IMR-90 (cell line): Measurements from ENCODE around the gene DBF4B. TPM values are rescaled to one million over a fixed set of nuclear protein-coding genes. Genes with fewer than 3 reads are reported as not detected.
A peak's percentile ranks its signal among the peaks of the same experiment; 100 is the strongest.

ENCODE experiments used
- ATAC-seq: fragments of 200-7000 bp; cut with Tn5 transposase; 2 replicates; pipeline ENCODE4 v1.9.1; 2020; ENCODE audit warnings: low read depth, mild to moderate bottlenecking, moderate library complexity
- BruUV-seq: library from RNA; stranded (reverse); fragments of 400-500 nt; replicated peaks from 2 replicates; lab custom pipeline; 2021; lab: Mats Ljungman, UMichigan
- CTCF ChIA-PET: fragments of 300-600 bp; formaldehyde crosslinking; extraction: SDS; loops from one replicate; lab custom pipeline; 2021; ENCODE audit warnings: antibody characterized with exemption; lab: Yijun Ruan, JAX
- POLR2A ChIA-PET: fragments of 300-600 bp; sonication (Branson Sonifier 250); formaldehyde crosslinking; loops from one replicate; lab custom pipeline; 2022; ENCODE audit warnings: antibody characterized with exemption; ENCODE audit not compliant: unreplicated experiment; lab: Charles Lee
- DNase-seq: peaks from one replicate; pipeline ENCODE4 v3.0.0; 2013
- H2AFZ ChIP-seq: replicated peaks from 2 replicates; pipeline ENCODE3; 2013; ENCODE audit warnings: low read length, mild to moderate bottlenecking; ENCODE audit not compliant: poor library complexity
- H2AK5ac ChIP-seq: 2 replicates; pipeline ENCODE4 v1.6.1; 2013; ENCODE audit warnings: low read depth, low read length, inconsistent platforms
- H2AK9ac ChIP-seq: replicated peaks from 2 replicates; pipeline ENCODE3; 2013; ENCODE audit warnings: mild to moderate bottlenecking, low read depth, low read length, moderate library complexity; ENCODE audit not compliant: poor library complexity
- H2BK120ac ChIP-seq: 2 replicates; pipeline ENCODE4 v1.6.1; 2013; ENCODE audit warnings: low read depth, low read length, inconsistent platforms
- H2BK15ac ChIP-seq: 3 replicates; pipeline ENCODE4 v1.6.1; 2013; ENCODE audit warnings: low read depth, low read length, inconsistent platforms
- H2BK20ac ChIP-seq: 2 replicates; pipeline ENCODE4 v1.6.1; 2013; ENCODE audit warnings: low read depth, mild to moderate bottlenecking, inconsistent platforms, low read length, moderate library complexity
- H2BK5ac ChIP-seq: 2 replicates; pipeline ENCODE4 v1.6.1; 2013; ENCODE audit warnings: mild to moderate bottlenecking, low read depth, low read length, inconsistent platforms; ENCODE audit not compliant: poor library complexity, severe bottlenecking
- H3K14ac ChIP-seq: replicated peaks from 2 replicates; pipeline ENCODE4 v1.6.1; 2013; ENCODE audit warnings: low read depth, low read length, inconsistent platforms
- H3K18ac ChIP-seq: 2 replicates; pipeline ENCODE4 v1.6.1; 2013; ENCODE audit warnings: low read depth, low read length, control low read depth
- H3K23ac ChIP-seq: 2 replicates; pipeline ENCODE4 v1.6.1; 2013; ENCODE audit warnings: low read depth, low read length, inconsistent platforms
- H3K27ac ChIP-seq: 2 replicates; pipeline ENCODE4 v1.5.1; 2013; ENCODE audit warnings: mild to moderate bottlenecking, control low read depth, low read length; ENCODE audit not compliant: insufficient read depth
- H3K27me3 ChIP-seq: 2 replicates; pipeline ENCODE4 v1.6.1; 2013; ENCODE audit warnings: low read length; ENCODE audit not compliant: control insufficient read depth, insufficient read depth
- H3K36me3 ChIP-seq: 2 replicates; pipeline ENCODE4 v1.6.1; 2013; ENCODE audit warnings: low read length, mixed read lengths; ENCODE audit not compliant: control insufficient read depth, insufficient read depth
- H3K4ac ChIP-seq: 2 replicates; pipeline ENCODE4 v1.6.1; 2013; ENCODE audit warnings: low read depth, low read length, inconsistent platforms
- H3K4me1 ChIP-seq: 2 replicates; pipeline ENCODE4 v1.6.1; 2013; ENCODE audit warnings: low read length, mixed read lengths; ENCODE audit not compliant: control insufficient read depth, insufficient read depth
- H3K4me2 ChIP-seq: 2 replicates; pipeline ENCODE4 v1.6.1; 2013; ENCODE audit warnings: low read depth, mild to moderate bottlenecking, control low read depth, low read length, moderate library complexity
- H3K4me3 ChIP-seq: 2 replicates; pipeline ENCODE4 v1.5.1; 2013; ENCODE audit warnings: low read depth, mild to moderate bottlenecking, control low read depth, low read length, moderate library complexity; ENCODE audit not compliant: insufficient read depth
- H3K56ac ChIP-seq: 2 replicates; pipeline ENCODE4 v1.6.1; 2013; ENCODE audit warnings: low read length, inconsistent platforms; ENCODE audit not compliant: insufficient read depth; ENCODE audit errors: extremely low read depth
- H3K79me1 ChIP-seq, 2 experiments: 2 replicates each; pipeline ENCODE4 v1.6.1; 2013; ENCODE audit warnings: low read length in 2 of 2, inconsistent platforms in 1 of 2, low read depth in 1 of 2
- H3K9ac ChIP-seq: 2 replicates; pipeline ENCODE4 v1.6.1; 2013; ENCODE audit warnings: low read depth, low read length, control low read depth
- H3K9me1 ChIP-seq: 2 replicates; pipeline ENCODE4 v1.6.1; 2013; ENCODE audit warnings: low read length, inconsistent platforms; ENCODE audit not compliant: insufficient read depth
- H3K9me3 ChIP-seq: 2 replicates; pipeline ENCODE4 v1.6.1; 2013; ENCODE audit warnings: low read length; ENCODE audit not compliant: control insufficient read depth, insufficient read depth
- H4K20me1 ChIP-seq: 2 replicates; pipeline ENCODE4 v1.6.1; 2013; ENCODE audit warnings: low read length, inconsistent platforms; ENCODE audit not compliant: insufficient read depth
- H4K5ac ChIP-seq: 2 replicates; pipeline ENCODE4 v1.6.1; 2013; ENCODE audit warnings: mild to moderate bottlenecking, low read depth, low read length, control low read depth
- H4K8ac ChIP-seq, 2 experiments: 2 replicates each; pipeline ENCODE4 v1.6.1; 2013; ENCODE audit warnings: low read depth in 2 of 2, low read length in 2 of 2, control low read depth in 1 of 2, inconsistent platforms in 1 of 2
- H4K91ac ChIP-seq: 2 replicates; pipeline ENCODE4 v1.6.1; 2013; ENCODE audit warnings: low read depth, low read length, inconsistent platforms; ENCODE audit not compliant: insufficient read depth
- CEBPB ChIP-seq: IDR thresholded peaks from 2 replicates; pipeline ENCODE4 v1.6.1; 2012; ENCODE audit warnings: low read depth, low read length, improper control_type of control experiment
- CHD1 ChIP-seq: IDR thresholded peaks from 2 replicates; pipeline ENCODE4 v1.6.1; 2012; ENCODE audit warnings: low read depth, low read length, improper control_type of control experiment
- CTCF ChIP-seq: conservative IDR thresholded peaks from 2 replicates; pipeline ENCODE4 v1.5.1; 2012; ENCODE audit warnings: mild to moderate bottlenecking, low read depth, low read length, improper control_type of control experiment
- FOS ChIP-seq: fragments of 150-350 bp; IDR thresholded peaks from 2 replicates; pipeline ENCODE4 v1.6.1; 2016; ENCODE audit warnings: low read depth, low read length
- MXI1 ChIP-seq: IDR thresholded peaks from 2 replicates; pipeline ENCODE4 v1.6.1; 2012; ENCODE audit warnings: low read depth, mild to moderate bottlenecking, low read length, moderate library complexity, borderline replicate concordance
- POLR2A ChIP-seq: IDR thresholded peaks from 2 replicates; pipeline ENCODE4 v1.6.1; 2012; ENCODE audit warnings: mild to moderate bottlenecking, low read depth, low read length
- RAD21 ChIP-seq: IDR thresholded peaks from 2 replicates; pipeline ENCODE4 v1.6.1; 2012; ENCODE audit warnings: low read length, improper control_type of control experiment
- RCOR1 ChIP-seq: IDR thresholded peaks from 2 replicates; pipeline ENCODE4 v1.6.1; 2012; ENCODE audit warnings: mild to moderate bottlenecking, low read length, improper control_type of control experiment; ENCODE audit not compliant: insufficient replicate concordance
- WGBS, 2 experiments: methylation state at CpG; one replicate each; pipeline versions ENCODE4 v1.1.5 to v1.1.7; 2013; ENCODE audit warnings: missing lambda C conversion rate in 2 of 2; ENCODE audit not compliant: insufficient read length in 1 of 2; ENCODE audit errors: extremely low coverage in 2 of 2; 5-methylcytosine and 5-hydroxymethylcytosine counted together
- dilution Hi-C: fragments of 300-500 bp; cut with HindIII; formaldehyde crosslinking; loops from one replicate; pipeline ENCODE4 v1.14.3; 2018; ENCODE audit warnings: low sequenced_read_pairs; ENCODE audit not compliant: unreplicated experiment
- in situ Hi-C: fragments of 300-500 bp; cut with MboI; formaldehyde crosslinking; loops from 3 replicates; pipeline ENCODE4 v1.14.3; 2019; ENCODE audit warnings: low sequenced_read_pairs, inconsistent platforms, mixed read lengths
- intact Hi-C: fragments of 100-400 bp; cut with micrococcal nuclease; formaldehyde crosslinking; loops from 2 replicates; pipeline ENCODE4 v1.10.0; 2022
- polyA plus RNA-seq, 3 experiments: library from polyadenylated mRNA; depleted of rRNA; stranded (reverse); fragments of >200 nt; gene quantifications; 2 replicates each; pipeline ENCODE4 v1.2.3, GENCODE V29; 2012; ENCODE audit warnings: low replicate concordance in 1 of 3
- total RNA-seq: library from RNA; depleted of rRNA; stranded (reverse); fragments of >200 nt; gene quantifications from 2 replicates; pipeline ENCODE4 v1.2.3, GENCODE V29; 2012

DBF4B gene
- total and polyA plus RNA-seq, 2 of the 4 experiments (the other 2 are of a cell fraction), result 3.6 to 10.2 TPM

GRCh38 chr17:44778656-44779210 lies 70.3 kb downstream of the DBF4B start:
- no peak overlapping the region for H3K4me2 ChIP-seq
- POLR2A ChIA-PET, result interaction anchor here (0.5 kb wide), 1 partner anchor 120 kb away, joined by 3 read pairs; no protein-coding TSS in a partner anchor

More at GRCh38 chr17:44778656-44779210, 70.3 kb downstream of the DBF4B start:
- H2AFZ ChIP-seq, result peak overlapping the region; percentile 100
- no peaks in the 10 kb centered on the region for H3K79me1 ChIP-seq
- CTCF ChIA-PET, result interaction anchor here (0.8 to 3.2 kb wide), 6 partner anchors 66 to 100 kb away, joined by 3 to 25 read pairs (median 4); no protein-coding TSS in a partner anchor
- H3K14ac ChIP-seq, result no peak overlapping the region
- in situ Hi-C loops (no loop called here), dilution Hi-C loops (no loop called here), intact Hi-C loops (loop anchor here (1.0 to 2.0 kb wide), 3 partner anchors 51 to 354 kb away; partner anchors contain the start of gene PLCD3)
- H4K91ac ChIP-seq, result no peak overlapping the region
- H3K9ac ChIP-seq, result no peak overlapping the region
- H2AK5ac ChIP-seq, result 0 out of 2 replicates have a peak overlapping the region, but pooled peaks have one; percentile 27
- no TSS peak for BruUV-seq
- H3K9me3 ChIP-seq, result no peaks in the 10 kb centered on the region
- H3K27me3 ChIP-seq, result no peaks in the 10 kb centered on the region
- peak overlapping the region; percentile 99 for H2AK9ac ChIP-seq
- no peak overlapping the region; the same call in 1 of the 2 replicates for H2BK120ac ChIP-seq
- no peak for DNase-seq
- no peak overlapping the region for H3K56ac ChIP-seq
- H4K20me1 ChIP-seq, result no peaks in the 10 kb centered on the region; the same call in 1 of the 2 replicates
- H3K4me1 ChIP-seq, result peaks cover 3% of the 10 kb centered on the region; the same call in 1 of the 2 replicates
- no CpG with 5 or more reads among the region's 10 CpGs for WGBS, 2 experiments
- no peak for ATAC-seq
- H2BK20ac ChIP-seq, result peak overlapping the region; percentile 35; the same call in 1 of the 2 replicates
- no peak overlapping the region for H2BK15ac ChIP-seq
- no peak overlapping the region for H4K8ac ChIP-seq
- no peaks in the 10 kb centered on the region for H3K36me3 ChIP-seq
- H2BK5ac ChIP-seq, result no peak overlapping the region
- H3K18ac ChIP-seq, result no peak overlapping the region
- no peak overlapping the region for H3K4me3 ChIP-seq
- TF ChIP-seq FOS (no peak), RAD21 (no peak), POLR2A (no peak), CEBPB (no peak), RCOR1 (no peak), CTCF (no peak), CHD1 (no peak), MXI1 (no peak)
- no peak overlapping the region for H3K23ac ChIP-seq
- no peaks in the 10 kb centered on the region for H3K9me1 ChIP-seq
- H3K4ac ChIP-seq, result no peak overlapping the region
- H3K27ac ChIP-seq, result no peak overlapping the region
- H4K5ac ChIP-seq, result no peak overlapping the region
